Keratinocyte (primary cell): ENCODE data around the gene RAPGEF1.

Experiments used
- EZH2 ChIP-seq: IDR thresholded peaks from one replicate; pipeline ENCODE4 v1.6.1; 2012; ENCODE audit warnings: inconsistent platforms, mild to moderate bottlenecking, low read length, moderate library complexity
- TF ChIP-seq, protein P1 (sequence below), 3 experiments: IDR thresholded peaks in 1 of 3; conservative IDR thresholded peaks in 1 of 3; optimal IDR thresholded peaks in 1 of 3; 2 replicates in 2 of 3; 3 replicates in 1 of 3; pipeline versions ENCODE3 to v1.5.1; 2011; ENCODE audit warnings: low read length in 3 of 3, mild to moderate bottlenecking in 3 of 3, moderate library complexity in 2 of 3, control low read depth in 1 of 3, inconsistent platforms in 1 of 3; ENCODE audit not compliant: insufficient read depth in 2 of 3; ENCODE audit errors: extremely low read depth in 1 of 3

DNA sequence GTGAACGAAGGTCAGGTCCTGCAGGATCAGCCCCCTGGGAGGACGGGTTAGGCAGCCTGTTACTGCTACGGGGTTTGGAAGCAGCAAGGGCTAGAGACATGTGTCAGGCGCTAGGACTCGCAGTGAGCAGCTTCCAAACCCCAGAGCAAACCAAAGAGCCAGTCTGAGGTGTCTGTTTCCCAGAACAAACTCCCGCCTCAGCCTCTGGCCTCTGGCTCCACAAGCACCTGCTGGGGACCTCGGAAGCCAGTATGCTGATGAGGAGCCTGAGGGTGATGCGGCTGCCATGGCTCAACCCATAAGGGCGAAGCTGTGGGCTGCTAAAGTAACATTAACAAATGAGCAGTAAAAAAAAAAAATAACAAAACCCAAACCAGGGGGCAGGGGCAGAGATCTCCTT lies 159.5 kb downstream of the RAPGEF1 start:
- TF ChIP-seq, protein P1, sequence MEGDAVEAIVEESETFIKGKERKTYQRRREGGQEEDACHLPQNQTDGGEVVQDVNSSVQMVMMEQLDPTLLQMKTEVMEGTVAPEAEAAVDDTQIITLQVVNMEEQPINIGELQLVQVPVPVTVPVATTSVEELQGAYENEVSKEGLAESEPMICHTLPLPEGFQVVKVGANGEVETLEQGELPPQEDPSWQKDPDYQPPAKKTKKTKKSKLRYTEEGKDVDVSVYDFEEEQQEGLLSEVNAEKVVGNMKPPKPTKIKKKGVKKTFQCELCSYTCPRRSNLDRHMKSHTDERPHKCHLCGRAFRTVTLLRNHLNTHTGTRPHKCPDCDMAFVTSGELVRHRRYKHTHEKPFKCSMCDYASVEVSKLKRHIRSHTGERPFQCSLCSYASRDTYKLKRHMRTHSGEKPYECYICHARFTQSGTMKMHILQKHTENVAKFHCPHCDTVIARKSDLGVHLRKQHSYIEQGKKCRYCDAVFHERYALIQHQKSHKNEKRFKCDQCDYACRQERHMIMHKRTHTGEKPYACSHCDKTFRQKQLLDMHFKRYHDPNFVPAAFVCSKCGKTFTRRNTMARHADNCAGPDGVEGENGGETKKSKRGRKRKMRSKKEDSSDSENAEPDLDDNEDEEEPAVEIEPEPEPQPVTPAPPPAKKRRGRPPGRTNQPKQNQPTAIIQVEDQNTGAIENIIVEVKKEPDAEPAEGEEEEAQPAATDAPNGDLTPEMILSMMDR (optimal IDR thresholded peaks at IDR 0.05 in 1 of 3, IDR thresholded peaks at IDR 0.05 in 1 of 3, conservative IDR thresholded peaks at IDR 0.05 in 1 of 3; ENCODE audit: extremely low read depth in 1 of 3, insufficient read depth in 2 of 3, low read length in 3 of 3) = no peak
- TF ChIP-seq EZH2 = no peak
